Measurements from ENCODE around the gene FAM72B. TPM values are rescaled to one million over a fixed set of nuclear protein-coding genes. Genes with fewer than 3 reads are reported as not detected.
"Not testable (repeated sequence)": the region's sequence is repeated elsewhere in the genome, so short reads cannot be mapped to it uniquely, and the experiment has no call there.

FAM72B gene
- total RNA-seq = 1.7 TPM

GRCh38 chr1:121184290-121185127, at the start of gene FAM72B, which contains the start of gene SRGAP2C:
TSS of gene FAM72B (minus strand) at chr1:121184340. CDS start at chr1:121183489, 851 bp downstream.
TSS of gene SRGAP2C (plus strand) at chr1:121184975. CDS start at chr1:121187447, 2,472 bp downstream.
- Histone ChIP-seq H3K4me3 (peak within 1 kb of the TSS; percentile 38 to 40), H3K27ac (peak within 1 kb of the TSS; percentile 27)
- not testable (repeated sequence) for H3K9me3 ChIP-seq

DNA sequence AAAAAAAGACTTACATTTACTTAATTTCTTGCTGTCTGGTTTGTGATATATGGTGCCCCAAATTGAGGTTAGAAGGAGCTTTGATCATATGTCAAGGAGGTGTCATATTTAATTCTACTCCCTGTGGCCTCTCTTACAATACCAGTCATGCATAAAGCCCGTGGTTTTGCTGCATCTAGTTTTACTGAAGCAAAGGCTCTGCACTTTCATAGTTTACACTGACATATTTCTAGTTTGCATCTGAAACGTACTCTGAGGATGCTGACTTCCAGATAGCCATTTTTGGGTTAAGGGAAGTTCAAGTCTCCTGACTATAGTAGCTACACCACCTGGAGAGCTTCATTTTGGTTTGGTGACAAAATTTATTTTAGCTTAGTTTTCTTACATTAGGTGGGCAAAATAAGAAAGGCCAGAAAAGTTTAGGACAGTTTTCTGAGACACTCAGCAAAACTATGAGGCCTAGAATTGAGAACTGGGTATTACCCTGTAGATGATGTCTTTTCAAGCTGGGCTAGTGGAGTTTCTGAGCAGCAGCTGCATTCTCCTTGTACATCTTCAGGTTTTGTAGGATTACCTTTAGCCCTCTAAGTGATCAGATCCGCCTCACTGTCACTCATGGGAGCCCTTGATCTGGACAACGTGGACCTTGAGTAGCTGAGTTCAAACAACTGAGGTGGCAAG, 48.4 kb upstream of the FAM72B start:
- H3K36me3 ChIP-seq; DNase-seq (ENCODE audit: extremely low spot score in 2 of 2); H3K4me1 ChIP-seq; H3K27ac ChIP-seq; H3K9me3 ChIP-seq; H3K4me3 ChIP-seq; H3K27me3 ChIP-seq; intact Hi-C loops (cut with DNase I): not testable (repeated sequence)

More at GRCh38 chr1:121184290-121185127, at the start of gene FAM72B, which contains the start of gene SRGAP2C:
- TF ChIP-seq POLR2A (IDR thresholded peaks at IDR 0.05) (peak in 1 of 2 donors; percentile 86), POLR2AphosphoS5 (IDR thresholded peaks at IDR 0.05; ENCODE audit: insufficient read depth in 1 of 2, low read depth in 1 of 2) (peak; percentile 67 to 84)
- H3K4me1 ChIP-seq; intact Hi-C loops (cut with DNase I); H3K36me3 ChIP-seq; H3K27me3 ChIP-seq: not testable (repeated sequence)
- peak; percentile 97 to 100 for DNase-seq (ENCODE audit: extremely low spot score in 2 of 2)

GRCh38 chr1:121230636-121231035, 46.5 kb upstream of the FAM72B start:
- intact Hi-C loops (cut with DNase I); H3K27me3 ChIP-seq; H3K36me3 ChIP-seq; H3K27ac ChIP-seq; H3K4me3 ChIP-seq; DNase-seq (ENCODE audit: extremely low spot score in 2 of 2); H3K4me1 ChIP-seq; H3K9me3 ChIP-seq: not testable (repeated sequence)

DNA sequence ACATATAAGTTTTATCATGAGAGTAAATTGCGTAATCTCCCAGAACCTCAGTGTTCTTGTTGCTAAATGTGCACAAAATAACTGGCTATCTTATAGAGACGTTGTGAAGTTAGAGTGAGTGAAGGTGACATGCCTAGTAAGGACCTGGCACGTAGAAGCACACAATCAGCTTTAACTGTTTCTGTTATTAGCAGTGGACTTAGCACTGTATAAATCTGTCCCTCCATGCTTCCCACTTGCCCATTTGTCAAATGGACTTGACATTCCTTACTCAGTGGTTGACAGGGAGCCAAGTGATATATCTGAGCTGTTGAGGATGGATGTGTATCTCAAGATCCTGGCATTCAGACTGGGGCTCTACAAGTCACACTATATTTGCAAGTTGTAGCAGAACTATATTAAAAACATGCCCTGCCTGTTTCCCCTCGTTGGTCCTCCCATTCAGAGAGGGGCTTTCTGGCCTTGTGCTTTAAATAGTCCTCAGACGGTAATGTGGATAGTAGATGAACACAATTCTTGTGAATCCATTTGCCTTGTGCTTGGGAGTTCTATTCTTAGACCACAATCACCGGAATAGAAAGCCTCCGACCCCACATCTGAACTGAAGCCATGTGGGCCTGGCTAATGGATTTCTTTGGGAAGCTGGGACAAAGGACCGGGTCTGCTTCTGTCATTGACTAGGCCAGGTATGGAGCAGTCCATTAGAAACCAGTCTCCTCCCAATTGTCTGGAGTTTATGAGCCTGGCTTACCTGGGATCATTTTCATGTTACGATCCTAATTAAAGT, 43.6 kb upstream of the FAM72B start:
- H3K27ac ChIP-seq; H3K27me3 ChIP-seq; H3K4me1 ChIP-seq; intact Hi-C loops (cut with DNase I); H3K36me3 ChIP-seq; H3K4me3 ChIP-seq; H3K9me3 ChIP-seq; DNase-seq (ENCODE audit: extremely low spot score in 2 of 2): not testable (repeated sequence)

DNA sequence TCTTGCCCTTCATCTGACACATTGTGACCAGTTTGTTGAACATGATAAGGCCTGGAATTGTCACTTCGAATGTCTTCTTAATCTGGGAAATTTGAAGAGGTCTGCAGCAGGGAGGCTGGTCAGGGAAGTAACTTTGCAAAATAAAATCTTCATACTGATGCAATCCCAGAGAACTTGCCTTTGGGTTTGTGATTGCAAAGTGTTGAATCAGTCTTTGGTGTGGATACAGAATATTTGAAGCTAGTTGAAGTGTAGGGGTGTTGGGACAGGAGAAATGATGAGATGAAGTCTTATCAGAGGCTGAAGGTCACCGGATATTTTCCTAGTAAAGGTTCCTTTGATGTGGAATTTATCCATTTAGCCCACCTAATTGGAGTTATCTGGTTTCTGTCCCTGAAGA, 42.8 kb upstream of the FAM72B start:
- H3K27ac ChIP-seq; H3K4me3 ChIP-seq; H3K9me3 ChIP-seq; H3K4me1 ChIP-seq; intact Hi-C loops (cut with DNase I); H3K27me3 ChIP-seq; H3K36me3 ChIP-seq; DNase-seq (ENCODE audit: extremely low spot score in 2 of 2): not testable (repeated sequence)

DNA sequence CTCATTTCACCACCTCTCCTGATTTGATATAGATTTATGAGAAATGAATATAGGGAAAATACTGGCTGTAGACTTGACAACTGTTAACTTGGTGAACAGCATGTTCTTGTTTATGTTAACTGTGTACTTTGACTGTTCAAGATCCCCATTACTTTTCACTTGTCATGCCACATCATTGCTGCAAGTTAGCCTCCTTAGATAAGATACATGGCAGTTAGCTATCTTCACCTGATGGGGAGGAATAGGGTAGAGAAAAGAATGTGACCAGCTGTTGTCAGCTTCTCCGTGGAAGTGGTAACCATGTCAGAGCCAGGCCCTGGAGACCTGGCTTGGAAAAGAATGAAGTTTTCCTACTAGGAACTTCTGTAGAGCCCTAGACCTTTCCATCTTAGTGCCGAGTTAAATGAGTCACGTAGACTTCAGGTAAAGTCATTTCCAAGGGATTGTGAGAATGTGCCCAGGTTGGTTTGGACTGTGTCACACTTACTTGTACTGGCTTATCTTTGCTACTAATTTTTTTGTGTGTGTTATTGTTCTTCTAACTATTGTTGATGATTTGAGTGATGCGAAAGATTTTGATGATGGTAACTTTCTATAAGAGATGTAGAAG, 42.3 kb upstream of the FAM72B start:
- H3K9me3 ChIP-seq; H3K4me3 ChIP-seq; DNase-seq (ENCODE audit: extremely low spot score in 2 of 2); H3K27me3 ChIP-seq; H3K36me3 ChIP-seq; H3K4me1 ChIP-seq; H3K27ac ChIP-seq; intact Hi-C loops (cut with DNase I): not testable (repeated sequence)

DNA sequence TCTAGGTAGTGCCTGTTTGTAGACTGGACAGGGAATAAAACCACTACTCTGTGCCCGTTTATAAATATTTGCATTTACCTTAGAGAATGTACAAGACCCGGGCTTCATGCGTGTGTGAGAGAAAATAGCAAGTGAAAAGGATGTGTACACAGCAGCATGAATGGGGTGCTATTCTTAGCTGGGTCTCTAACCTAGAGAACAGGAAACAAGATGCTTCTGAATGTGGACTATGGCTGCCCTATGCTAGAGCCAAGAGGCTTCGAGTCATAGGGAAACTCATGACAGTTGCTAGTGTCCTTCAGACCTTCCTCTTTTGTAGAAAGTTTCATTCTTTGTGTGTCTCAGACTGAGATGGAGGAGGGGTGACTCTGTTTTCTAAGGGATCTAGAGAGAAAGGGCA, 40.6 kb upstream of the FAM72B start:
- H3K4me3 ChIP-seq; H3K4me1 ChIP-seq; intact Hi-C loops (cut with DNase I); H3K36me3 ChIP-seq; H3K27me3 ChIP-seq; H3K27ac ChIP-seq; H3K9me3 ChIP-seq; DNase-seq (ENCODE audit: extremely low spot score in 2 of 2): not testable (repeated sequence)

- DNase-seq (ENCODE audit: extremely low spot score in 2 of 2); H3K27me3 ChIP-seq; H3K4me1 ChIP-seq; H3K27ac ChIP-seq; H3K36me3 ChIP-seq; H3K4me3 ChIP-seq; intact Hi-C loops (cut with DNase I); H3K9me3 ChIP-seq: not testable (repeated sequence)
Observed at GRCh38 chr1:121221770-121222169, 37.6 kb upstream of the FAM72B start.

- H3K27me3 ChIP-seq; H3K36me3 ChIP-seq; H3K27ac ChIP-seq; intact Hi-C loops (cut with DNase I); H3K4me3 ChIP-seq; DNase-seq (ENCODE audit: extremely low spot score in 2 of 2); H3K9me3 ChIP-seq; H3K4me1 ChIP-seq: not testable (repeated sequence)
Observed at GRCh38 chr1:121216676-121217075, 32.5 kb upstream of the FAM72B start.

DNA sequence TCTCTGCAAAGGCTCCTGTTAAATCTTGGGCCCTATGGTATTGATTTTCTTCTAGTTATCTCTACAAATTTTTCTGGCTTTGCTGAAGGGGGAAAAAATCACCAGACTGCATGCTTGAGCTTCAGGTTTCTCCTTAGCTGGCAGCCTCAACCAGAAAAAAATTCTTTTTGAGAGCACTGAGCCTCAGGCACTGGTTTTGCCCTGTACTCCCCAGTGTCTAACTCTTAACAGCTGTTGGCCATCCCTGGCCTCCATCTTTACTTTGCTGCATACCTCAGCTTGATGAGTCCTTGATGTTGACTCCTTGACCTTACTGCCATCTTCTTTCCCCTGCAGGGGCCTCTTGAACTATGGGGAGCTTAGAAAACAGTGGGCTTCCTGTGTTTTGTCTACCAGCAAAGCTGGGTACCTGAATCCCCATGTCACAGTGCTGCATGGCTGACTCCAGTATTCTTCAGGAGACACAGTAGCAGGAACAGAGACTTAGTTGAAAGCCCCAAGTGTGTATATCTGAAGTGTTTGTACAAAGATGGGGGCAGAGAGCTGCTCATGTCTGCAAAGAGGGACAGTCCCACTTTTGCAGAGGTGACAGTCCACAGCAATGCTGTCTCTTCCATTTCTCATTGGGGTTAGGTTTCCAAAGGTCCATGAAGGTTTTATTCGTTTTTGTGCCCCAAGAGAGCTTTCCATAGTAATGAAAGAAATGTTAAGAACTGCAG, 31.7 kb upstream of the FAM72B start:
- H3K27me3 ChIP-seq; H3K9me3 ChIP-seq; intact Hi-C loops (cut with DNase I); H3K4me1 ChIP-seq; H3K27ac ChIP-seq; H3K36me3 ChIP-seq; DNase-seq (ENCODE audit: extremely low spot score in 2 of 2); H3K4me3 ChIP-seq: not testable (repeated sequence)

GRCh38 chr1:121214544-121215156, 30.5 kb upstream of the FAM72B start:
- H3K36me3 ChIP-seq; intact Hi-C loops (cut with DNase I); H3K27me3 ChIP-seq; H3K27ac ChIP-seq; H3K4me1 ChIP-seq; DNase-seq (ENCODE audit: extremely low spot score in 2 of 2); H3K4me3 ChIP-seq; H3K9me3 ChIP-seq: not testable (repeated sequence)

DNA sequence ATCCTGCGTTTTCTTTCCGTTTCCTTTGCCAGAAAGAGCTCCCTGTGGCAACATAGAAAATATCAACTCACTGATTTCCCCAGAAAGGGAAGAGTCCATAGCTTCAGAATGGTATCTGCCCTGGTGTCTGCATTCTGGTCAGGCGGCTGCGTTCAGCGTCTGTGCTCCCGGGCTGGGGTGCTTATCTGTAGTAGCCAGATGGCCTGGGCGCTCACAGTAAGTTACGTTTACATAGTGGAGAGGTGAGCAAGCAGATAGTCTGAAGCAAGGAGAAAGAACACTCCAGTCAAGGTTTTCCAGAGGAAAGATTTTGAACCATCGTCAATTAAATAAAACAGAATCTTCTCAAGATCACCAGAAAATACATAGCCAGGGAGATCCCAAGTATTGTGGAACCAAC, 29.4 kb upstream of the FAM72B start:
- H3K4me1 ChIP-seq; H3K4me3 ChIP-seq; DNase-seq (ENCODE audit: extremely low spot score in 2 of 2); H3K36me3 ChIP-seq; H3K27ac ChIP-seq; H3K27me3 ChIP-seq; H3K9me3 ChIP-seq; intact Hi-C loops (cut with DNase I): not testable (repeated sequence)

Data from vagina (tissue), 2 donors.